RCC 7860 (cell line): ENCODE data around the gene ANKRD16.

Experiments used
- DNase-seq: peaks from one replicate; pipeline ENCODE4 v3.0.0-alpha.2; 2015; ENCODE audit warnings: low spot score
- FAIRE-seq: peaks from 2 replicates; lab custom pipeline; 2012; peaks lifted over from hg19 to GRCh38; lab: Jason Lieb, UNC

The ANKRD16 gene

DNA sequence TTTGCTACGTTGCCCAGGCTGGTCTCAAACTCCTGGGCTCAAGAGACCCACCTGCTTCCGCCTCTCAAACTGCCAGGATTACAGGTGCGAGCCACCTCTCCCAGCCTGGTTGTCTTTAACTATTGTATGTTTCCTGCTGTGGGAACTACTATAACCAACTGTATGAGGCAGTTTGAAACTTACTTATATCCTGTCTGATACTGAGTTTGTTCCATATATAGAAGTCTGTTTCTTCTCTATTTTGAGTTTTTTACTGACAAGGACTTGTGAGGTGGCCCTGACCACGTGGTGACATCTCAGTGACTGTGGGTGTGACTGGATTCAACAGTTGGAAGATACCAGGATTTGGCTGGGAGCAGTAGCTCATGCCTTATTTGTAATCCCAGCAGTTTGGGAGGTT is 14.5 kb upstream of the ANKRD16 start:
- DNase-seq (no peak), FAIRE-seq (no peak)

- DNase-seq: no peak
- no peak for FAIRE-seq
Observed at GRCh38 chr10:5903563-5903962, 13.9 kb upstream of the ANKRD16 start.

GRCh38 chr10:5902511-5903274 is 13.0 kb upstream of the ANKRD16 start:
- no peak for FAIRE-seq
- no peak for DNase-seq

DNA sequence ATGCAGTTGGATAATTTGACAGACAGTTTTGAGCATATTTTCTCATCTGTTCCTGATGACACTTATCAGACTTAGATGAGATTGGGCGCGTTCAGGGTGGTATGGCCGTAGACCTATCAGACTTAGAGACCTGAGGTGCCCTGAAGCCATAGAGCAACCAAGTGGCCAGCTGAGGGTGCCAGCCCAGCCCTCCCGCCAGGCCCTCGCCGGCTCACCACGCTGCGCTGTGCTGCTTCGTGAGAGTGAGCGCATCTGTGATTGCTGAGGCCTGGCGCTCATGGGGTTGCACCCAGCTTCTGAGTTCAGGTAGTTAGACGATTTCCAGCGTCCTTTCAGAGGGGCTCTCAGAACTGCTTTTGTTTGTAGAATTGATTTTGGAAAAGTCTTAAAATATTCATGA is 10.6 kb upstream of the ANKRD16 start:
- DNase-seq: no peak
- no peak for FAIRE-seq

- FAIRE-seq (no peak), DNase-seq (no peak)
Observed at GRCh38 chr10:5898163-5898562, 8.5 kb upstream of the ANKRD16 start.

GRCh38 chr10:5897504-5897903 is 7.8 kb upstream of the ANKRD16 start:
- no peak for DNase-seq
- no peak for FAIRE-seq

DNA sequence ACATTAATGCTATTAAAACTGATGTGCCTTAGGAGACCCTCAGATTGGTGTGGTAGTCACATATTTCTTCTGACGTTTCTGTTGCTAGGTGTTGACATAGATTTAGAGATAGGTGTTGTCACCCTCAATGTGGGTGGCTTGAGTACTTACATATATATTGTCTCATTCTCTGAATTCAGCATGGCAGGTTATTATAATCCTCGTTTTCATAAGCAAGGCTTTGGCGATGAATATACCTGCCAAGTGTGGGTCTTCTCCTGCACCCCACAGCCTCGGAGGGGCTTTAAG is 7.3 kb upstream of the ANKRD16 start:
- no peak for DNase-seq
- no peak for FAIRE-seq

GRCh38 chr10:5896208-5897052 is 6.7 kb upstream of the ANKRD16 start:
- no peak for FAIRE-seq
- no peak for DNase-seq

GRCh38 chr10:5895804-5896203 is 6.1 kb upstream of the ANKRD16 start:
- no peak for DNase-seq
- no peak for FAIRE-seq

DNA sequence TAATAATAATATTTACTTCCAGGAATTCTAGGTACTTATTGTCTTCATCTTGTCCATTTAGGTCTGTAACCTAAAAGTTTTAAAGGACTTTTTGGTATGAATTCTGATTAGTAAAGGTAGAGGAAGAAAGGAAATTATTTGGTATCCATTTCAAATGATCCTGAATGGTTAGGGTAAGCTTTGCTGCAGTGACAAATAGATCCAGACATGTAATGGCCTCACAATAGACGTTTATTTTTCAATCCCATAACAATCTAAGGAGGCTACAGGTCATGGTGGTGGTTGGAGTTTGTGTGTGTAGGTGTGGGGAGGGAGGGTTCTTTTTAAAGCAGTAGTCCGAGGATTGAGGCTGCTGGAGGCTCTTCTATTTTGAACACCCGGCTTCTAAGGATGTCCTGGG is 5.7 kb upstream of the ANKRD16 start:
- FAIRE-seq: no peak
- no peak for DNase-seq

GRCh38 chr10:5894873-5895272 is 5.2 kb upstream of the ANKRD16 start:
- DNase-seq: no peak

GRCh38 chr10:5894403-5894802 is 4.7 kb upstream of the ANKRD16 start:
- FAIRE-seq (no peak), DNase-seq (no peak)

More at GRCh38 chr10:5894873-5895272, 5.2 kb upstream of the ANKRD16 start:
- FAIRE-seq: no peak

- DNase-seq (no peak), FAIRE-seq (no peak)
Observed at GRCh38 chr10:5893321-5893720, 3.6 kb upstream of the ANKRD16 start.

- FAIRE-seq (no peak), DNase-seq (no peak)
Observed at GRCh38 chr10:5892007-5892406, 2.3 kb upstream of the ANKRD16 start.

DNA sequence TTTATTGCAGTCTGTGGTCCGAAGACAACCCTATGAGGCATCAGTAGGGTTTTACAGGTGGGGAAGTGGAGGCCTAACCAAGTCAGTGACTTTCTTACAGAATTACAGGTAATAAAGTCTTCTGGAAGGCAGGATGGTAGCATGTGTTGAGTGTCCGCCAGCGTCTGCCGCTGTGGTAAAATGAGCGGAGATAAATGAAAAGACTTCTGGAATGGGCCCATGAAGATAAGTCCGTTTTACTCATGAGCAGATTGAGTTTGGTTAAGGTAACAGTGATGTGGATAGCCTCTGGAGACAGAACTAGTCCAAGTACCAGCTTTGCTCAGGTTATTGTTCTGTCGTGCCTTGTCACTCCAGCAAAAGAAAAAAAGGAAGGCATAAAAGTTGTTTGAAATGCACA is 1.3 kb upstream of the ANKRD16 start:
- no peak for FAIRE-seq
- no peak for DNase-seq

GRCh38 chr10:5890452-5890915 is 791 bp upstream of the ANKRD16 start:
- FAIRE-seq (no peak), DNase-seq (no peak)

DNA sequence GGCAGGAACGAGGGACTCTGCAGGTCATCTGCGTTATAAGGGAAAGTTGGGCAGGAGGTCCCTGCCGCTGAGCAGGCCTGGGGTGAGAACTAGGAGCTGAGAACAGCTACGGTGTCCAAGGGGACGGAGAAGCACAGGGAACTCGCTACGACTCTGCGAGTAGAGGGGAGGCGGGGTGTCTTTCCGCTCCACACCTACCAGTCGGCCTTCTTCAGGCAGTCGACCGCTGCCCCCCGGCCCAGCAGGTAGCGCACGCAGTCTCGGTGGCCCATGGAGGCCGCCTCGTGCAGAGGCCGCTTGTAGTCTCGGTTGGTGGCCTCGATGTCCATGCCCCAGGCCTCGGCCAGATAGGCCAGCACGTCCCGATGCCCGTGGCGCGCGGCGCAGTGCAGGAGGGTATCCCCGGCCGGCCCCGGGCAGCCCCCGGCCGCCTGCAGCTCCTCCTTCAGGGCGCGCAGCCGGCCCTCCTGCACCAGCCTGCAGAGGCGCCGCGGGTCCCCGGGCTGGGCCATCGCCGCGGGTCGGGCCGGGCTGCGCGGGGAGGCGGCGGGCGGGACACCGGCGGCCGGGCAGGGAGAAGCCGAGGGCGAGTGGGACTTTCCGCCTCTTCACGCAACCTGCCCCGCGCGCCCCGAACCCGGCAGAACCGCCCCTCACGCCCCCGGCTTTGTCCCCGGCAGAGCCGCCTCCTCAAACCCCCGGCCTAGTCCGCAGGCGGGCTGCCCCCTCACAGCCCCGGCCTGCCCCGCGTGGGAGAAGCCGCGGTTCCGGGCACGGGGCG is 660 bp downstream of the ANKRD16 start:
- FAIRE-seq (no peak), DNase-seq (no peak)

DNA sequence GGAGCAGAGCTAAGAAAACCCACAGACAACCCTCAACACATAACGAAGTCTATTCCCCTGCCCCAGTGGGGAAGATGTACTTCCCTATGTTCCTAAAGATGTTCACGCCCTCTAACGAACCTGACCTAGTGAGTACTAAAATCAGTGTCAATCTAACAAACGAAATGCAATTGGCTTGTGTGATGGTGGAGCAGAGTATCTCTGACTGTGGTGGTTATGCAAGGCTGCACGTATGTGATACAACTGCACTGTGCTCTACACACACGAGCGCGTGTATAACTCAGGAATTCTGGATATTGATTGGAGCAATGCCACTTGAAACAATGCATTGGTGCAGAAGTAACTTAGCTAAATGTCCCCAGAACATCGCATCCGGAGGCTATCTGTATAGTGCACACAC is 1.3 kb downstream of the ANKRD16 start:
- DNase-seq: no peak
- FAIRE-seq: no peak

GRCh38 chr10:5887641-5888040 is 2.1 kb downstream of the ANKRD16 start:
- FAIRE-seq: no peak

DNA sequence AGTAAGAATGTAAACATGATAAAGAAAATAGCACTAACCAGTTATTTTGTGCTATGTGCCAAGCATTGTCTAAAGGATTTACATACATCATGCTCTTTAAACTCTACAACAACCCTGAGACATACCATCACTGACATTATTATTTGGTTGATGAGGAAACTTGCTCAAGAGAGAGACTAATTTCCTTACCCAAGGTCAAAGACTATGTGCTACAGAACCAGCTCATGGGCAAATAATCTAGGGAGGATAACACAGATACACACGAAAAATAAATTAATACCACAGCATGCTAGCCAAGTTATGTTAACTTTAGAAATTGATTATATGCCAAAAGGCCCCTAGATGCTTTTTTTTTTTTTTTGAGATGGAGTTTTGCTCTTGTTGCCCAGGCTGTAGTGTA is 2.7 kb downstream of the ANKRD16 start:
- no peak for FAIRE-seq

More at GRCh38 chr10:5887641-5888040, 2.1 kb downstream of the ANKRD16 start:
- DNase-seq: no peak

GRCh38 chr10:5885619-5886018 is 4.1 kb downstream of the ANKRD16 start:
- DNase-seq (no peak), FAIRE-seq (no peak)

More for the DNA sequence above, 2.7 kb downstream of the ANKRD16 start:
- no peak for DNase-seq
